ENCODE data around the gene CRYGB. TPM values are rescaled to one million over a fixed set of nuclear protein-coding genes. Genes with fewer than 3 reads are reported as not detected.

The CRYGB gene
- total RNA-seq, 1 experiment from 2014 or later, result not detected

GRCh38 chr2:208156439-208156838, 10.5 kb upstream of the CRYGB start:
- Histone ChIP-seq H3K36me3 (ENCODE audit: control insufficient read depth in 1 of 2, insufficient read depth in 2 of 2, low read length in 2 of 2) (no peaks in the 10 kb centered on the region), H3K4me2 (ENCODE audit: low read length) (no peak overlapping the region), H4K20me1 (ENCODE audit: insufficient read depth) (no peaks in the 10 kb centered on the region), H3K27ac (ENCODE audit: low read depth, low read length) (no peak overlapping the region), H3K9me3 (ENCODE audit: control insufficient read depth in 1 of 2, insufficient read depth in 1 of 2, low read depth in 1 of 2, low read length in 2 of 2) (no peaks in the 10 kb centered on the region), H3K9ac (ENCODE audit: low read length) (no peak overlapping the region), H3K9me2 (ENCODE audit: insufficient read depth) (no peaks in the 10 kb centered on the region), H2AFZ (ENCODE audit: low read depth, low read length, poor library complexity, severe bottlenecking) (no peak overlapping the region), H3K4me3 (replicated peaks in 1 of 2; ENCODE audit: low read depth in 1 of 2, low read length in 2 of 2) (no peak overlapping the region), H3K79me2 (ENCODE audit: insufficient read depth, low read length) (no peaks in the 10 kb centered on the region), H3K4me1 (ENCODE audit: control insufficient read depth in 1 of 2, insufficient read depth in 2 of 2, low read length in 2 of 2) (no peaks in the 10 kb centered on the region), H3K27me3 (ENCODE audit: insufficient read depth, low read length) (no peaks in the 10 kb centered on the region)
- ATAC-seq (no peak), DNase-seq (ENCODE audit: low read depth, low spot score) (no peak)
- intact Hi-C loops (cut with micrococcal nuclease), result no loop called here
- TF ChIP-seq YY1 (IDR thresholded peaks at IDR 0.05; ENCODE audit: extremely low read depth, insufficient replicate concordance, low read depth, low read length) (no peak), SIN3A (IDR thresholded peaks at IDR 0.05; ENCODE audit: low read depth) (no peak), FOSL1 (IDR thresholded peaks at IDR 0.05; ENCODE audit: low read depth) (no peak), POLR2AphosphoS5 (IDR thresholded peaks at IDR 0.05; ENCODE audit: low read depth, low read length) (no peak), CBX3 (IDR thresholded peaks at IDR 0.05; ENCODE audit: low read depth) (no peak), ZBTB33 (IDR thresholded peaks at IDR 0.05; ENCODE audit: extremely low read depth, insufficient replicate concordance, low read length) (no peak), EZH2phosphoT487 (IDR thresholded peaks at IDR 0.05; ENCODE audit: borderline replicate concordance) (no peak), REST (IDR thresholded peaks at IDR 0.05; ENCODE audit: low read depth) (no peak), JUND (IDR thresholded peaks at IDR 0.05) (no peak), MAX (IDR thresholded peaks at IDR 0.05) (no peak), ELF1 (IDR thresholded peaks at IDR 0.05; ENCODE audit: borderline replicate concordance, low read depth) (no peak), CTCF (IDR thresholded peaks at IDR 0.05 in 2 of 3, conservative IDR thresholded peaks at IDR 0.05 in 1 of 3; ENCODE audit: borderline replicate concordance in 1 of 3, insufficient read depth in 1 of 3, low read depth in 2 of 3, low read length in 2 of 3) (no peak), TCF7L2 (IDR thresholded peaks at IDR 0.05; ENCODE audit: borderline replicate concordance, extremely low read depth, insufficient read depth, insufficient read length) (no peak), ZNF274 (IDR thresholded peaks at IDR 0.05; ENCODE audit: low read depth, low read length) (no peak)
- ChIA-PET RAD21 (ENCODE audit: low non-redundant PET in 1 of 2, low total read pairs in 2 of 2, uncharacterized antibody in 2 of 2, unreplicated experiment in 2 of 2) (no interaction called here), CTCF (no interaction called here), POLR2A (no interaction called here)
- BruUV-seq (replicated peaks), result no TSS peak
